ENCODE data around the gene SMIM38.

SMIM38 gene

DNA sequence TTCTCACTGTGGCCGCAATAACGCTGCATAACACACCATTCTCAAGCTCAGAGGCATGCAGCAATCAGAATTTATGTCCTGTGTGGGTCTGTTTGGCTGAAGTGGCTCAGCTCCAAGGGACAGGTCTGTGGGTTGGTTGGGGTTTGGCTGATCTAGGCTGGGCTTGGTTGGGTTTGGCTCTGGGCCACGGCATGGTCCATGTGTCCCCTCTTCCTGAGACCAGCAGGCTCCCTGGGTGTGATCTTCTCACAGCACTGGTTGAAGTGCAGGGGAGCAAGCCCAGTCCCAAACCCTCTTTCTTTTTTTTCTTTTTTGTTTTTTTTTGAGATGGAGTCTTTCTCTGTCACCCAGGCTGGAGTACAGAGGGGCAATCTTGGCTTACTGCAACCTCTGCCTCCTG, 25.0 kb downstream of the SMIM38 start:
- DNase-seq (ENCODE audit: low read depth in 2 of 2): no peak

DNA sequence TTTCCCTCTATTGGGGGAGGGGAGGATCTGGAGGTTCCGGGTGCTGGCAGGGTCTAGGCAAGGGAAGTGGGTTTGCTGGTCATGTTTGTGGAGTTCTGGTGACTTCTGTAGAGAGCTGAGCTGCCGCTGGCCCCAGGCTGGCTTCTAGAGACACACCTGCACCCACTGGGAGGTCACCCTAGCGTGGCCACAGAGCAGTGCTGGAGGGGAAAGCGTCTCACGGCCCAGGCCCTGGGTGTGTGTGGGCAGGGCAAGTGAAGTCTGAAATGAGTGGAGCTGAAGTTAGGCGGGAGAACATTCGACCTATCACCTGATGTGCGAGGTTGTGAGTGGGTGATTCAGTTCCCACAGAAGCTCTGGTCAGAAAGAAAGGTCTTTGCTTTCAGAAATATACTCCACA, 27.9 kb downstream of the SMIM38 start:
- DNase-seq (ENCODE audit: low read depth in 2 of 2): no peak

DNA sequence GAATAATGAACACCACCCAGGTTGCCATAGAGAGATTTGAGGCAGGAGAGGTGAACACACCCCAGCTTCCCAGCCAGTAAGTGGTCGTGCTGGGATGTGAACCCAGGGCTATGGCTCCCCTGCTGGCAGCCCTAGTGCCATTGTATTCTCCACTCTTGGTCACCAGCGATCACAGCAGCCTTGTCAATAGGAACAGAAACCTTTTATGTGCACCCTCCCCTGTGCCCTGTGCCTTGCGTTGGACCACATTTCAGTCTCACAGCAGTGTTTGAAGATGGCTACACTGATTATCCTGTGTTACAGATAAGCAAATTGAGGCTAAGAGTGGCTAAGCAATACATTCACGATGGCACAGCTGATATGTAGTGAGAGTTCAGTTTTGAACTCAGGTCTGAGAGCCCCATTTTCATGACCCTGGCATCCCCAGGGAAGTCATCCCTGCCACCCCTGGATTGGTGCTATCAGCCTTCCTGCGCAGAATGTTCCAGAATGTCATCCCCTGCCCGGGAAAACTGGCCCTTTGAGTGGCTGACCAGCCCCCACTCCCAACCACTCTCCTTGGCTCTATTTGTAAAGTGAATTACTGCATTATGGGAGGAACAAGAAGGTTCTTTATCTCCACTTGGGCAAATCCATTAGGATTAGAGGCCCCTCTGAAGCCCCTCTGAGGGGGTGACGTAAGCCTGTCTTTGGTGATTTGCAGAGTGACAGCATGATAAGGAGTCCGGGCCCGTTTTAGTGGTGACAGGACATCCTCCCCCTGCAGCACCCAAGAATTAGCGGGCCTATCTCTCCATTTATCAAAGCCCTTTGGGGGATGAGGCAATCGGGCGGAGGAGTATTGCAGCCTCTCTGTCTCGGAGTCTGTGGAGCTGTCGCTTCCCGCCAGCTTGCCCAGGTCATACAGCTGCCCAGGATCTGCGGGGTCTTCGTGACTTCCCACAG, 30.9 kb downstream of the SMIM38 start:
- DNase-seq (ENCODE audit: low read depth in 2 of 2): no peak

DNA sequence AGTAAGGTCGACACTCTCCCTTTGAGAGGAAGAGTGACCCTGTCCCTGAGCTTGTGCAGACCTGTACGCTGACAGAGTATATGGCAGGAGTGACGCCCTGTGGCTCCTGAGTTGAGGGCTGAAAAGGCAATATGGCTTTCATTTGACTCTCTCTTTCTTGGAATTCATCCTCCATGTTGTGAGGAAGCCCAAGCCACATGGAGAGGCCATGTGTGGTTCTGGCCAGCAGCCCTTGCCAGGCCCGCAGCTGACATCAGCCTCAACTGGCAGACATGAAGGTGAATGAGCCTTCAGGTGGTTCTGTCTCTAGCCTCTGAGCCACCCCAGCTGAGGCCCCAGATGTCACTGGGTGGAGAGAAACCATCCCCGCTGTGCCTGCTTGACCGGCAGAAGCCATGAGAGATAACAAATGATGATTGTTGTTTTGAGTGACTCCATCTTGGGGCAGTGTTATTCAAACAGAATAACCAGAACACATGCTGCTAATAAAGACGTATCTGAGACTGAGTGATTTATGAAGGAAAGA, 31.9 kb downstream of the SMIM38 start:
- DNase-seq (ENCODE audit: low read depth in 2 of 2): no peak

DNA sequence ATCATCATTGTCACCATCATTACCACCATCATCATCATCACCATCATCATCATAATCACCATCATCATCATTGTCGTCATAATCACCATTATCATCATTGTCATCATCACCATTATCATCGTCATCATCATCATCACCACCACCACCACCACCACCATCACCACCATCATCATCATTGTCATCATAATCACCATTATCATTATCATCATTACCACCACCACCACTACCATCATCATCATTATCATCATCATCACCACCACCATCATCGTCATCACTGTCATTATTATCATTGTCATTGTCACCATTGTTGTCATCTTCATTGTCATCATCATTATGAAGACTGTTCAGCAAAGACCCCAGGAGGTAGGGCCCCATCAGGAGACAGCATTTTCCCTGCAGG, 33.3 kb downstream of the SMIM38 start:
- DNase-seq (ENCODE audit: low read depth in 2 of 2): no peak

DNA sequence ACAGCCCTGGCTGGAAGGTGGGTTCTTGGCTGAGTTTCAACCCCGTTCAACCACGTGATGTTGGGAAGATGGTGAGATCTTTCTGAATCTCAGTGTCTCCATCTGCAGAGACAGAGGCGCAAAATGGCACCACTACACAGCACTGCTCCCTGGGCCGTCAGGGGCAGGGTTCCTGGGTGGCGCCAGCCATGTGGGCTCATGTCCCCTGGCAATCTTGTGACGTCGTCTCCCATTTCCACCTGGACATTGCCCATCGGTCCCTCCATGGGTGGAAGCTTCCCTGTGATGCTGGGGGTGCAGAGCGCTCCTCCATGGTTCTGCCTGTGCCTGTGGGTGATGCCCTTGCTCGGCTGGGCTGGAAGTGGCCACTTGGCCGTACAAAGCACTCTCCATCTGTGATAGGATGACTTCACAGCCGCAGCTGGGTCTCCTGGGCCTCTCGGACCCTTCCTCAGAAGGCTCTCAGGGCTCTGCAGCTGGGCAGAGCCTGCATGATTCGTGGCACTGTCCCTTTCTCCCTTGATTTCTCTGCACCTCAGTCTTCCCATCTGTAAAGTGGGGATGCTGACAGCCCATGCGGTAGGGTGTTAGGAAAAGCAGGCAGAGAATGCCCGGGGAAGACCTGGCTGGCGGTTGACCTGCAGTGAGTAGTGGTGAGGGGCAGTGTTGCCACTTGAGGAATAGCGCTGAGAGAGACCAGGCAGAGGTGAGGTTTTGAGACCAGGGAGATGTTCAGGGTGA, 35.2 kb downstream of the SMIM38 start:
- DNase-seq (ENCODE audit: low read depth in 2 of 2): no peak

DNA sequence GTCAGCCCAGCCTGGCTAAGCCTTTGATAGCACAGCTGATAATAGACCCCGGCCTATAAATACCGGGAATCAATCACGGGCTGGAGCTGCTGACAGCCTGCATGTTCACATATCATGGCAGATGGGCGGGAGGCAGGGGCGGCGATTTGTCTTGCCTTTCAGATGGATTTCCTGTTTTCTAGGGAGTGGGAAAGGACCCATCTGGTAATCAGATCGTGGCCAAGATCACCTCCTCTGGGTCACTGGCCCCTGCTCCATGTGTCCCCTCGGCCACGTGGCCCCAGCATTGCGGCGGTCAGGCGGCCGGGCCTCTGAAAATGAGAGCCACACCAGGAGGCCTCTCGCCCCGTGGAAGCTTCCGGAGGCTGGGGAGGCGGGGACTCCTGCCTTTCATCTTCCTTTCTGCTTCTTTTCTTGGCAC, 36.6 kb downstream of the SMIM38 start:
- no peak for DNase-seq (ENCODE audit: low read depth in 2 of 2)

DNA sequence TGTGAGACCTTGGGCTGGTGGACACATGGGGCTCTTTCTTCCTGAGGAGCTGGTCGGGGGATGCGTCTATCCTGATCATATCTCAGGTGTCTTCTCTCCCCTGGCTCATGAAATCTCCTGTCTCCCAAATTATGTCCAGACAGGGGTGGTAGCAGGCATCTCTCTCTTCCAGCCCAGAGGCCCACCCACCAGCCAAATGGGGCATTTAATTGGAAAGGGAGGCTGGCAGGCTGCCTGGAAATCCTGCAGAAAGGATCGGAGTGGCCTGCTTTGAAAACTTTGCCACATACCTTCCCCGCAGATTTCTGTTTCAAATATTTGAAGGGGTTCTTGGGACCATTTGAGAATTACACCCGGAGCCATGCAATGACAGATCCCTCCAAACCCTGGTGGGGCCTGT, 37.4 kb downstream of the SMIM38 start:
- no peak for DNase-seq (ENCODE audit: low read depth in 2 of 2)

DNA sequence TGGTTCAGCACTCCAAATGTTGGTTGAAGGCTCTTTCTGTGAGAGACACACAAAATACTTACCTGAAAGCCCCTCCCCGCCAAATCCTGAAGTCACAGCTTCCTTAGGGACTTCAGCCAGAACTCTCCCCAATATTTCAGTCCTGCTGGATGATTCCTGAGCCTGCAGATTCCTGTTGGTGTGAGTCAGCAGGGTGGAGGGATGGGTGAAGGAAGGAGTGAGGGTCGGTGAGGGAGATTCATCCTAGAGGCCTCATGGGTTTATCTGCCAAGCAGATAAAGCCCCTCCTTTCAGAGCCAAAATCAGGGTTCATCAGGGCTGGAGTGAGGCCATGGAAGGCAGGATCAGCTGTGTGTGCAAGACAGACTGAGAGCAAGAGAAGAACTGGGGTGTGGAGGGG, 37.9 kb downstream of the SMIM38 start:
- DNase-seq (ENCODE audit: low read depth in 2 of 2): no peak

DNA sequence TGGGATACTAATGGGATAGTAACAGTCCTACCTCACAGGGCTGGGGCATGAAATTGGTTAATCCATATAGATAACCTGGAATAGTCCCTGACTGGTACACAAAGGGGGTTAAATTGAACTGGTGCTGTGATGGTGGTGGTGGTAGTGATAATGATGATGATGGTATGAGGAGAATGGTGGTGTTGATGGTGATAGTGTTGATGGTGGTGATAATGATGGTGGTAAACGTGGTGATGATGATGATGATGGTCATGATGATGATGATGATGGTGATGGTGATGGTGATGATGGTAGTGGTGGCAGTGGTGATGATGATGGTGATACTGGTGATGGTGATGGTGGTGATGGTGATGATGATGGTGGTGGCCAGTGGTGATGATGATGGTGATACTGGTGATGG, 38.7 kb downstream of the SMIM38 start:
- no peak for DNase-seq (ENCODE audit: low read depth in 2 of 2)

DNA sequence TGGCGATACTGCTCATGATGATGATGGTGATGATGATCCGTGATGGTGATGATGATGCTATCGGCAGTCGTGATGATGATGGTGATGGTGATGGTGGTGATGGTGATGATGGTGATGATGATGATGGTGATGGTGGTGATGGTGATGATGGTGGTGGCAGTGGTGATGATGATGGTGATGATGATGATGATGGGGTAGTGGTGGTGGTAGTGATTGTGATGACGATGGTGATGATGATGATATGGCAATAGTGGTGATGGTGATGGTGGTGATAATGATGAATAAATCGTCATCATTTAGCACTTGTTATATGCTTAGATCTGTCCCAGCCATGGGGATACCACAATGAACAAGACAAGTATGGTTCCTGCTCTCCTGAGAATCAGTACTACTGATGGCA, 39.2 kb downstream of the SMIM38 start:
- no peak for DNase-seq (ENCODE audit: low read depth in 2 of 2)

DNA sequence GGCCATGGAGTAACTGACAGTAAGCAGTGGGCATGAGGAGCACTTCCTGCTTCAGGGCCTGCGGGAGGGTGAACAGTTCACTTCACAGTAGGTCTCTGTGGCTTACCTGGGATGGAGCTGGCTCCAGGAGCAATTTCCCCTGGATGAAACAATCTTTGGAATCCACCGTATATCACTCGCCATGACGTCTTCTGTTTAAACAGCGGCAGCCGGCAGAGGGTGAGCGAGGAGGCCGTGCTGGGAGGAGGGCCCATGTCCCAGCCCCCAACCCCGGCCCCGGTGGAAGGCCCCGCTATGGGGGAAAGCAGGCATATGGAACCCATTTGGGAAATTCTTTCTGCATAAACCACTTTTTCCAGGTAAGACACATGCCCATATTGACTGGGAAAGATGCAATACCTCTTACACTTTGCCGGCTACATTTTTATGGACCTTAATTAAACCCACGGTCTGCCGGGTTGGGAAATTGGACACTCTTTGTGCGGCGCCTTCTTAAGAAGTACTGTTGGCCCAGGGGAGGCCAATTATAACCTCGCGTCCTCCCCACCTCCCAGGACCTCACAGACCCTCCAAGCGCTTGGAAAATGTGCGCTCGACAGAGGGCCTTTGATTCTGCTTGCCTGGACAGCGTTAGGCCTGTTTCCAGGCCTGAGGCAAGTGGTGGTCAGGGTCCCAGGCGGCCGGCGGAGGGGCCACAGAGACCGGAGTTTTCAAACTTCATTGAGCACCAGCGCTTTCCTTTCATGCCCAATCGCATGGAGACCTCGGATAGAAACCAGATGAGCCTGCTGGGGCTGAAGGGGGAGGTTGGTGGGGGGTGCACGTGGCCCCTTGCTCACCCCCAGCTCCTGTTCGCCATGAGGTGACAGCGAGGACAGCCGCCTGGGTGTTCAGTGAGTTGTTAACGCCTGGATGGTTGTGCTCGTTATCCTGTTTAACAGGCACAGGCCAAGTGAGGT, 40.4 kb downstream of the SMIM38 start:
- DNase-seq (ENCODE audit: low read depth in 2 of 2): no peak

DNA sequence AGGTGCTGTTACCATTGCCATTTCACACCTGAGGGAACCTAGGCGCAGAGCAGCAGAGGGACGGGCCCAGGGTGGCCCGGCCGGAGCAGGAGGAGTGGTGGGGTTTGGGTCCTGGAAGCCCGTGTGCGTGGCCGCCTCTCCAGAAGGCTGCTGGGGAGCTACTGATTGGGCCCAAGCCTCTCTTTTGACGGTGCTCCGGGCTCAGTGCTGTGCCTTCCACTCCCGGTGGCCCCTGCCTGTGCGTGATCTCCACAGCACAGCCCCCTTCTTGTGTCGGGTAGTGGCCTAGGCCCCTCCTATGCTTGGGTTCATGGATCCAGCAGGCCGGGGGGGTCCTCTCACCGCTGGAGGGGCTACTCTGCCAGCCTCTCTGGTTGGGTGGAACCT, 41.0 kb downstream of the SMIM38 start:
- DNase-seq (ENCODE audit: low read depth in 2 of 2): no peak

DNA sequence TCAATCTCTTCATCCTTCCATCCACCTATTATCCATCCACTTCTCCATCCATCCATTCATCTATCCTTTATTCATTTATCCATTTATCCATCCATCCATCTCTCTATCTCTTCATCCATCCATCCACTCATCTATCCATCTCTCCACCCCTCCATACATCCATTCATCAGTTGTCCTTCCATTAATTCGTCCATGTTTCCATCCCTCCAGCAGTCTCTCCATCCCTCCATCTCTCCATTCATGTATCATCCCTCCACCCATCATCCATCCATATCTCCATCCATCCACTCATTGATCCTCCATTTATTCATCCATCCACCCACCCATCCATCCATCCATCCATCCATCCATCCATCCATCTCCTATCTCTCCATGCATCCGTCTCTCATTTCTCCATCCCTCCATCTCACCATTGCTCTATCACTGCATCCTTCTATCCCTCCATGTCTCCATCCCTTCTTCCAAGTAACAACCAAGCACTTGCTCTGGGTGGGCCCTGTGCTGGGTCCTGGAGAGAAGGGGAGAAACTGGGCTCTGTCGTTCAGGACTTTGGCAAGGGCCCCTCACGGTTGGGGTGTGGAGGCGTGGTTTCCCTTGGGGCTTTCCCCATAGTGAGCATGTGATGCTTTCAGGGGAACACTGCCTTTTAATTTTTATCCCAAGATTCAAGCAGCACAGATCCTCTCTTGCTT, 43.3 kb downstream of the SMIM38 start:
- no peak for DNase-seq (ENCODE audit: low read depth in 2 of 2)

DNA sequence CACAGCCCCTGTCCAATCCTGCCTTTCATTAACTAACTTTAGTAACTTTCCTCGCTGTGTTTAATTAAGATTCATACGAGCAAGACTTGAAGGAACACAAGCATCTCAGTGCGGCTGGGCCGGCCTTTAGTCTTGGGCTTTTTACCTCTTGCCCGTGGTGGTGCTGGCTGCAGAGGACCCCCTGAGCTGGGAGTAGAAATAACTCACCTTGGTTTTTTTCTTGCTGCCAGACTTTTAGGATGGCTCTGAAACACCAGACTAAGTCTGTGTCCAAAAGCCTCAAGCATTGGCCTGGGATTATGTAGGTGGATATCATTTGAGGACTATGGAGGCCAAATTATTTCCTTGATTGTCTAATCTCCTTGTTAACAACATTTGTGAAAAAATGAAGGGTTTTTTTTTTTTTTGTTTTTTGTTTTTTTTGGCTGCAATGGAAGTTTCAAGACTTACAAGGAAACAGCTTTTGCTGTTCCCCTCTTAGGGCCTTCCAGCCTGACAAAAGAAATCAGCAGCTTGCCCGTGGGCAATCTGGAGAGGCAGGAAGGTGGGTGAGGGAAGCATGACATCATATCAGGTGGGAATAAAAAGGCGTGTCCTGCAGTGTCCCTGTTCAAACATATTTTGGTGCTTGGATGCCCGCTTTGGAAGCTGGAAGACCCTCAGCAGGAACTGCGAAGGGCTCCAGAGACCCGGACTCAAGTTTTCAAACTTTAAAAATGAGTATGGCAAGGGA, 44.0 kb downstream of the SMIM38 start:
- DNase-seq (ENCODE audit: low read depth in 2 of 2): no peak

DNA sequence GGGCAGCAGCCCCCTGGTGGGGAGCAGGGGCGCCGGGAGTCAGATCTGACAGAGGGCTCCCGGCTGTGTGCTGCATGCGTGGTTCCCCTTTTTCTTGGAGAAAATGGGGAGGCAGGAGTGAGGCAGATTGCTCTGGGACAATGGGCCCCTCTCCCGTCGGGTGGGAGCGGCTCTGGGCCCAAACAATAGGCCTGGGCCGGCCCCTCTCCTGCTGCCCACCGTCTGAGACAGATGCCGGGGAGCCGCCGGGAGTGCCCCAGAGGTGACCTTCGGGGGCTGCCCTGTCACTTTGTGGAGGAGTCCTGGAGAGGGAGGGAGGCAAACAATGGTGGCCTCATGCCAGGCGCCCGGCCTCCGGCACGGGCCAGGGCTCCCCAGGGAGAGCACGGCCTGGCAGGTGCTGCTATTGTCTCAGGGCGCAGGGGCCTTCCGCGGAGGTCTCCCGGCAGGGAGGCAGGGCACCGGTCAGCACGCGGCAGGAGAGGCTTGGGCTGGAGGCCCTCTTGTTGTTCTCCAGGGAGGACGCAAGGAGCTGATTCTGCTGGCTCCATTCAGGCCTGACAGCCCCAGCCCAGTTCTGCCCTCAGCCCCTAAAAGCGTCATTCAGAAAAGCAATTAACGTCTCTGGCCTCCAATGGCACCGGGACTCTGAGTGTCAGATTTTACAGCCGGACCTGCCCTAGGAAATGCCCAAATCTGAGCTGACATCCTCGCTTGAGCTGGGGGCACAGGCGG, 44.8 kb downstream of the SMIM38 start:
- DNase-seq (ENCODE audit: low read depth in 2 of 2): no peak

DNA sequence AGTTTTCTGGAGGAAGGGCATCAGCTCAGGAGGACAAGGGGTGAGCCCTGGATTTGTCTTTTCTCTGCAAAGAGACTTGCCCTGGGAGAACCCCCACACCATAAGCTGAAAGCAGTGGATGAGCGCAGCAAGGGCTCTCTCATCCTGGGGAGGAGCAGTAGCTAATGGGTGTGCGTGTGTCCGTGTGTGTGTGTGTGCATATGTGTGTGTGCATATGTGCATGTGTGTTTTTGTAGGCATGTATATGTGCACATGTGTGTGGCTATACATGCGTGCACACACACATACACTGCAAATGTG, 45.3 kb downstream of the SMIM38 start:
- no peak for DNase-seq (ENCODE audit: low read depth in 2 of 2)

DNA sequence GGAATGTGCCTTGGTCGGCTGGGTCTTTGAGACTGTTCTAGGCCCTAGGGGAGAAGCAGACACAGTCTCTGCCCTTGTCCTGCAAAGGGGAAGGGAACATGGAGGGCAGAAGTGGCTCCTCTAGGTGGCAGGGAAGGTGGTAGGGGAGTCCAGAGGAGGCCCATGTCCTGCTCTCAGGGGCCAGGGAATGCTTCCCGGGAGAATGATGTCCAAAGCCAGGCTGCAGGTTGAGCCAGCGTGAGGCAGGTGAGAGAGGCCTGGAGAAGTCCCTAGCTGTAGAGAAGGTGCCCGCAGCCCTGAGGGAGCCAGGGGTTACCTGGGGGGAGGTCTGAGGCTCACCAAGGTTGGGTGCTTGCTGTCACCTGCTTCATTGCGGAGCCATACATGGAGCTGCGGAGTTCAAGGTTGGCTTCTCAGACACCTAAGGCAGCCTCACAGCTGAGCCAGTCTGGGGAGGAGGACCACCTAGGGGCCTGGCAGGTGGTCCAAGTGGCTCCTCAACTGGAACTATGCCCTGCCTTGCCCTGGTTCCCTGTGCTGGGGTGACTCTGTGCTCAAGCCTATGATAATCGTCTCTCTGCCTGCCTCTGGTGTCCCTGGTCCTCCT, 46.1 kb downstream of the SMIM38 start:
- no peak for DNase-seq (ENCODE audit: low read depth in 2 of 2)

DNA sequence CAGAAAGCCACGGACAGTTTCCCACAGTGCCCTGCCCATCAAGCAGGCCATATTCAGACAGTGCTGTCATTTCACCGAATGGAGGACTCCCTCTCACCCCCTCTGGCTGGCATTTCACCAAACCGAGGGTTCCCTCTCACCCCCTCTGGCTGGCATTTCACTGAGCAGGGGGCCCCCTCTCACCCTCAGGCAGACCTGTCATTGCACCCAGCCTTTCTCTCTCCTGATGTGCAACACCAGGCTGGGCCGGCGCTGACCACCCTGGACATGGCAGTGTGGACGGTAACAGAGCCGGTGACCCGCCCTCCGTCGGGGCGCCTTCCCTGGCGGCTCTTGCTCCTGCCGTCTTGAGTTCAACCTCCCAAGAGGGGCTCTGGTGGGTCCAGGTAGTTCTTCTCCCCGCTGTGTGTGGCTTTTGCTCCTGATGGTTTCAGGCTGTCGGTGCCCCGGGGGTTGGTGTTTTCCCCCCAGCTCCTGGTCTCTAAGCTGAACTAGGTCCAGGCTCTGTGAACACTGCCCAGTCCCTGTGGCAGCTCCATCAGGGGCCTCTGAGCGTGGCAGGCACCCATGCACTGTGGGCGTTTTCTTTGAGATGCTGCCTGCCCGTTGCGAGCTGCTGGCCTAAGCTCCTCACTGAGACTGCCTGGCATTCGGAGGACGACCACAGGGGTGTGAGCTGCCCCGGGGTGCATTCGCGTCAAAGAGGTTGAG, 46.9 kb downstream of the SMIM38 start:
- DNase-seq (ENCODE audit: low read depth in 2 of 2): no peak
